Measurements from ENCODE around the gene ZDHHC4.

Gene ZDHHC4

GRCh38 chr7:6551016-6551511 is 26.2 kb upstream of the ZDHHC4 start, which contains the start of gene GRID2IP:
Gene GRID2IP (minus strand): TSS chr7:6551461. CDS start chr7:6551436, 25 bp downstream.
- no peak for DNase-seq (ENCODE audit: low spot score)
- TF ChIP-seq CTCF (IDR thresholded peaks at IDR 0.05; ENCODE audit: extremely low read depth, missing control alignments), result no peak

GRCh38 chr7:6553448-6554044 is 23.7 kb upstream of the ZDHHC4 start:
- no peak for DNase-seq (ENCODE audit: low spot score)
- no peak for TF ChIP-seq CTCF (IDR thresholded peaks at IDR 0.05; ENCODE audit: extremely low read depth, missing control alignments)

- no peak for TF ChIP-seq CTCF (IDR thresholded peaks at IDR 0.05; ENCODE audit: extremely low read depth, missing control alignments)
- DNase-seq (ENCODE audit: low spot score), result no peak
Observed at GRCh38 chr7:6554848-6555247, 22.4 kb upstream of the ZDHHC4 start.

GRCh38 chr7:6556196-6556595 is 21.1 kb upstream of the ZDHHC4 start:
- no peak for DNase-seq (ENCODE audit: low spot score)
- peak; percentile 6 for TF ChIP-seq CTCF (IDR thresholded peaks at IDR 0.05; ENCODE audit: extremely low read depth, missing control alignments)

- TF ChIP-seq CTCF (IDR thresholded peaks at IDR 0.05; ENCODE audit: extremely low read depth, missing control alignments), result peak; percentile 51
- DNase-seq (ENCODE audit: low spot score), result peak; percentile 59
Observed at GRCh38 chr7:6558837-6559236, 18.4 kb upstream of the ZDHHC4 start.

- no peak for DNase-seq (ENCODE audit: low spot score)
- TF ChIP-seq CTCF (IDR thresholded peaks at IDR 0.05; ENCODE audit: extremely low read depth, missing control alignments), result no peak
Observed at GRCh38 chr7:6559896-6560295, 17.4 kb upstream of the ZDHHC4 start.

- TF ChIP-seq CTCF (IDR thresholded peaks at IDR 0.05; ENCODE audit: extremely low read depth, missing control alignments), result no peak
- DNase-seq (ENCODE audit: low spot score), result no peak
Observed at GRCh38 chr7:6562106-6562505, 15.1 kb upstream of the ZDHHC4 start.

Measured in GM20000 (cell line).